NB4 (cell line): ENCODE results near the gene UGT1A6.

Experiments
- DNase-seq: peaks from one replicate; pipeline ENCODE4 v3.0.0; 2010; ENCODE audit warnings: low read depth
- H3K4me3 ChIP-seq: one replicate; pipeline ENCODE4 v1.5.1; 2011; ENCODE audit warnings: mild to moderate bottlenecking, low read depth, low read length, moderate library complexity
- MYC ChIP-seq: IDR thresholded peaks from 2 replicates; pipeline ENCODE4 v1.6.1; 2011; ENCODE audit warnings: low read depth, low read length
- POLR2A ChIP-seq: IDR thresholded peaks from 2 replicates; pipeline ENCODE4 v1.6.1; 2011; ENCODE audit warnings: mild to moderate bottlenecking; ENCODE audit not compliant: insufficient read length; ENCODE audit errors: extremely low read depth
- TF ChIP-seq, protein P1 (sequence below): IDR thresholded peaks from 2 replicates; pipeline ENCODE4 v1.6.1; 2011; ENCODE audit warnings: low read depth, low read length
- TF ChIP-seq, protein P2 (sequence below): IDR thresholded peaks from one replicate; pipeline ENCODE4 v1.5.1; 2012; ENCODE audit warnings: low read depth, low read length

The UGT1A6 gene

DNA sequence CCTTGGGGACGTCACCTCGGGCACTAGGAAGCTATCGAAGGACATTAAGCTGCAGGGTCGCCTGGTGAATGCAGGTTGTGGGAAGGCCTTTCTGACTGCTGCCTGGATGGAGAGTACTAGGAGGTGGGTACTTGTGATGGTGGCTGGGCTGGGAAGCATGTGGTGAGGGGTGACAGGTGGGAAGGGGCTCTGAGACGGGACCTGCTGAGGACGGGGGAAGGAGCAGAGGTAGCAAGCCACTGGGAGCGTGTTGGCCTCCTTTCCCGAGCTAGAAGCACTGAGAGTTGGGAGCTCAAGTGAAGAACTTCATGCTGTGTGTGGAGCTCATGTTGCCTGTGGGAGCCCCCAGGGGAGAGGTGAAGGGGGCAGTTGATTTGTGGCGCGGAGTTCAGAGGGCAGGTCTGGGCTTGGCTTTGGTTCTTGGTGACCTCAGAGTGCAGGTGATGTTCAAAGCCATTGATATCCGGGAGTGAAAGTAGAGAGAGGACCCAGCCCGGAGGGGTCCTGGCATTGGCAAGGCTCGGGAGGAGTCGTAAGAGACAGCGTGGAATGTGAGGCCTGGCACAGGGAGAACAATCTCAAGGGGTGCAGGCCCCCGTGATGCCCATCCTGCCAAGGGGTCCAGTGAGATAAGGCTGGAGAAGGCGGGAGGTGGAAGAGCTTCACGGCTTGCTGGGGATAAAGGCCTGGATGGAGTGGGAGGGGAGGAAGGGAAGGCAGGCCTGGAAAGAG, 98.6 kb downstream of the UGT1A6 start:
- H3K4me3 ChIP-seq, result no peak overlapping the region
- DNase-seq, result no peak
- TF ChIP-seq, protein P1, sequence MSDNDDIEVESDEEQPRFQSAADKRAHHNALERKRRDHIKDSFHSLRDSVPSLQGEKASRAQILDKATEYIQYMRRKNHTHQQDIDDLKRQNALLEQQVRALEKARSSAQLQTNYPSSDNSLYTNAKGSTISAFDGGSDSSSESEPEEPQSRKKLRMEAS, result no peak
- TF ChIP-seq, protein P2, sequence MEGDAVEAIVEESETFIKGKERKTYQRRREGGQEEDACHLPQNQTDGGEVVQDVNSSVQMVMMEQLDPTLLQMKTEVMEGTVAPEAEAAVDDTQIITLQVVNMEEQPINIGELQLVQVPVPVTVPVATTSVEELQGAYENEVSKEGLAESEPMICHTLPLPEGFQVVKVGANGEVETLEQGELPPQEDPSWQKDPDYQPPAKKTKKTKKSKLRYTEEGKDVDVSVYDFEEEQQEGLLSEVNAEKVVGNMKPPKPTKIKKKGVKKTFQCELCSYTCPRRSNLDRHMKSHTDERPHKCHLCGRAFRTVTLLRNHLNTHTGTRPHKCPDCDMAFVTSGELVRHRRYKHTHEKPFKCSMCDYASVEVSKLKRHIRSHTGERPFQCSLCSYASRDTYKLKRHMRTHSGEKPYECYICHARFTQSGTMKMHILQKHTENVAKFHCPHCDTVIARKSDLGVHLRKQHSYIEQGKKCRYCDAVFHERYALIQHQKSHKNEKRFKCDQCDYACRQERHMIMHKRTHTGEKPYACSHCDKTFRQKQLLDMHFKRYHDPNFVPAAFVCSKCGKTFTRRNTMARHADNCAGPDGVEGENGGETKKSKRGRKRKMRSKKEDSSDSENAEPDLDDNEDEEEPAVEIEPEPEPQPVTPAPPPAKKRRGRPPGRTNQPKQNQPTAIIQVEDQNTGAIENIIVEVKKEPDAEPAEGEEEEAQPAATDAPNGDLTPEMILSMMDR, result no peak
- no peak for TF ChIP-seq POLR2A
- no peak for TF ChIP-seq MYC

DNA sequence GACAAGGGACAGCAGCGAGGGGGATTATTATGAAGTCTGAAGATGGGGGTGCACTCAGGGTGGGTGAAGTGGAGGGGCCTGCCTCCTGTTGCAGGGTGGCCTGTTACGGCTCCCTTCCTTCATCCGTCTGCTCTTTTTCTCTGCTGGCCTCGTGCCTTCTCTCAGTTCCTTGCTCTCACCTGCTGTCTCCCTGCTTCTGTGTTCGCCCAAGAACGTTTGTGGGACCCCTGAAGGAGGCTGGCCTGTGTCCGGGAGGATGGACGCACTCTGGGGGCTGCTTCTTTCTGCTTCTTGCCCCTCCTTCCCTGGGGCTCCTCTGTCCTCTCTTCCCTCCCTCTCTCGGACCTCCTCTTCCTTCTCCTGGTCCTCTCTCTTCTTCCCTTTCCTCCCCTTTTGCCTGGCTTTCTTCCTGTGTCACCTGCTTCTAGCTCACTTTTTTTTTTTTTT, 99.2 kb downstream of the UGT1A6 start:
- TF ChIP-seq MYC (no peak), POLR2A (no peak)
- TF ChIP-seq, protein P2, result no peak
- TF ChIP-seq, protein P1, result no peak

DNA sequence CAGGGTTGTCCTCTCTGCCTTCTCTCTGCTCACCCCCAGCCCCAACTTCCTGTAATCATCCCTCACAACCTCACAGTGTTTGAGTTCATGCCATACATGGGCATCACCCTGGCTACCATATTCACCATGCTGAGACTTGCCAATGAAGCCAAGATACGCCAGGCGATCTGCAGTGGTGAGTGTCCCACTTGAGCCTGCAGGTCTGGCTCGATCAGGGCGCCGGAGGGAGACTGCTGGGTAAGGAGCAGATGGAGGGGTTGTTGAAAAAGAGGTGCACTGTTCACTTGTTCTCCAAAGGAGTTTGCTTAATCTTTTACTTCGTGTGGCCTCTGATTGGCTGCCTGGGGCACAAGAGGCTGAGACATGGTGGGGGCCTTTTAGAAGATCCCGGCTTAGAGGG, 100.0 kb downstream of the UGT1A6 start:
- TF ChIP-seq, protein P2, result no peak
- TF ChIP-seq, protein P1, result no peak
- TF ChIP-seq POLR2A, result no peak
- no peak for TF ChIP-seq MYC
- H3K4me3 ChIP-seq, result no peak overlapping the region
- DNase-seq, result no peak

More for the DNA sequence above, 99.2 kb downstream of the UGT1A6 start:
- DNase-seq, result no peak
- no peak overlapping the region for H3K4me3 ChIP-seq

DNA sequence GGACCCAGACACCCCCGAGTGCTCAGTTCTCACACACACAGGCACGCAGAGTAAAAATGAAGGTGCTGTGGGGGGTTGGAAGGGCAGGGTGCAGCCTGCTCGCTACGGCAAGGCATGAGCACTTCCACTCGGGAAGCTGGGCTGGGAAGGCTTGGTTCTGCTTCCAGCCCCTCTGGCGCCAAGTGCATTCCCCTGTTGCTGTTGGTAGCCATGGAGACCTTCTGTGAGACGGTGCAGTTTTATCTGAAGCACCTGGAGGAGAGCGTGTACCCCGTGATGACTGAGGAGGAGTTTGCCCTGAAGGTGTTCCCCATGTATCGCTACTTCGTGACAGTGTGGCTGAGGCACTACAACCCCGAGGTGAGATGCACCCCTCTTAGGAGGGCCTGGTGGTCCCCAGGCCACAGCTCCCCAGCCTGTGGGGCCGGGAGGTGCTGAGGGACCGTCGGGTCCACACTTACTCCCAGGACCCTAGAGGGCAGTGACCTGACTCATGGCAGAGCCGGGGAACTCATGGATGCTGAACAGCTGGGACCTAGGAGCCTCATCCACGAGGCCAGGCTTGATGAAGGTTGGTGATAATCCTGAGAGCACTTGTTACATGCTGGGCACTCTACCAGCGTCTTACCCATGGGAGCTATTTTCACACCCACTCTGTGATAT, 100.9 kb downstream of the UGT1A6 start:
- no peak overlapping the region for H3K4me3 ChIP-seq
- no peak for DNase-seq
- TF ChIP-seq POLR2A (no peak), MYC (no peak)
- TF ChIP-seq, protein P1, result no peak
- TF ChIP-seq, protein P2, result no peak

DNA sequence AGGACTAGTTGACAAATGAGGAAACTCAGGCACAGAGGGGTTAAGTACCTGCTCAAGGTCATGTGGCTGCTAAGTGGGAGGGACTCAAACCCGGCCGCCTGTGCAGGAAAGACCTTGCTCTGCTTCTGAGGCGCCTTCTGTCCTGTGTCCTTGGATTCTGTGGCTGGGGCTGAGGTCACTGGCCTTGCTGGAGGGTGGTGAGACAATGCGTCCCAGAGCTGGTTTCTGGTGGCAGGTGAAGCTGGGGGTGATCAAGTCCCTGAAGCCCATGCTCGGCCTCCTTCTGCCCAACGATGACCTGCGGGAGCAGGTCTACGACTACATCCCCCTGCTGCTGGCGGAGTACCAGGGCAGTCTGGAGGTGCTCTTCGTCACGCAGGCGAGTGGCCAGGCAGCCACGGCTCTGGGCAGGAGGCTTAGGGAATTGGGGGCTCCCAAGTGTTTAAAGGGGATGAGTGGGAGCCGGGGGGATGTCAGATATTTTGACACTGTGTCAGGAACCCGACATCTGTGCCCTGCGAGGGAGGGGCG, 101.5 kb downstream of the UGT1A6 start:
- TF ChIP-seq, protein P1, result no peak
- TF ChIP-seq, protein P2, result no peak
- TF ChIP-seq POLR2A (no peak), MYC (no peak)
- no peak for DNase-seq

More for the DNA sequence above, 101.5 kb downstream of the UGT1A6 start:
- no peak overlapping the region for H3K4me3 ChIP-seq
